GM18868 (cell line): ENCODE results near the gene CA4.

Source experiments
- ATAC-seq: cut with Tn5 transposase; IDR thresholded peaks from one replicate; pipeline ENCODE4 v1.9.1; 2021; ENCODE audit warnings: mild to moderate bottlenecking, moderate library complexity; ENCODE audit not compliant: unreplicated experiment

Gene CA4

GRCh38 chr17:60154616-60155426 lies 5.0 kb downstream of the CA4 start:
- ATAC-seq: no peak

DNA sequence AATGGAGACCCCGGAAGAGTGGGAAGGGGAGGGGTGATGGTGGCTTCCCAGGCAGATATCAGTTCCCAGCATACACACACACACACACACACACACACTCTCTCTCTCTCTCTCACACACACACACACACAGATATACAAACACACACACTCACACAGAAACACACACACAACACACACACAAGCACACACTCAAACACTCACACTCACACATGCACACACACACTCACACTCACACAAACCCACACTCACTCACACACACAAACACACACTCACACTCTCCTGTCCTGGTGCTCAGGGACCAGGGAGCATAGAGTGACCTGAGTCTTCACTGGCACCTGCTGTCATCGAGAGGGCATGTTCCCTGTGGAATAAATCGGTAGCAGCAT lies 5.6 kb downstream of the CA4 start:
- ATAC-seq: no peak

GRCh38 chr17:60155815-60156214 lies 6.0 kb downstream of the CA4 start:
- no peak for ATAC-seq

DNA sequence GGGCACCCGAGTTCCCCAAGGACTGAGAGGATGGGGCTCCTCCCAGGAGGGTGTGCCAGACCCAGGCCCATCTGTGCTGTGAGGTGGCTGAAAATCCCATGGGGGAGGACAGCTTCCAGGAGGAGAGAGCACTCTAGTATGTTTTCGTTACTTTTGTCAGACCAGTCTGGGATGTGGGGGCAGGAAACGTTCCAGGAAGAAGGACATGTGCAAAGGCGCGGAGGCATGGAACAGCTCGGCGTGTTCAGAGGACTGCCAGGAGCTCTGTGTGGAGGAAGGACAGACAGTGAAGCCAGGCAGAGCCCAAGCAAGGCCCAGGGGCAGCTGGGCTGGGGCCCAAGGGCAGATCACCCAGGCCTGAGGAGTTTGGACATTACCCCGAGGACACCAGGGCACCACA lies 7.0 kb downstream of the CA4 start:
- no peak for ATAC-seq

DNA sequence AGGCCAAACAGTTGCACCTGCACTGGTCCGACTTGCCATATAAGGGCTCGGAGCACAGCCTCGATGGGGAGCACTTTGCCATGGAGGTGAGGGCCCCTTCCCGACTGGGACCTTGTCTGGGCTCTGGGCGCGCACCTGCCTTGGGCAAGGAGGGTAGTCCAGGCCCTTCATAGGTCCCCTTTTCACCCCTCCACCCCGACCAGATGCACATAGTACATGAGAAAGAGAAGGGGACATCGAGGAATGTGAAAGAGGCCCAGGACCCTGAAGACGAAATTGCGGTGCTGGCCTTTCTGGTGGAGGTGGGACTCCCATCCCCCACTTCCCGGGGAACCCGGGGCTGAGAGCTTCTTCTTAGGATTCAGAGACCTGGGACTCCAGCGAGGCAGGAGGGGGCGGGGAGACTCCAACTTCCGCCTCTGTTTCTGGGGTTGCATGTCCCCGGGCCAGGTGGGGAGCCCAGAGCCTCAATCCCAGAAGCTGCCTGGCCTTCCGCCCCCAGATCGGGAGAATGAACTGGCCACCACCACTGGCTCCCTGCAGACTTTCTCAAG lies 7.8 kb downstream of the CA4 start:
- ATAC-seq: no peak

- ATAC-seq: no peak
Observed at GRCh38 chr17:60158751-60159478, 9.1 kb downstream of the CA4 start.

DNA sequence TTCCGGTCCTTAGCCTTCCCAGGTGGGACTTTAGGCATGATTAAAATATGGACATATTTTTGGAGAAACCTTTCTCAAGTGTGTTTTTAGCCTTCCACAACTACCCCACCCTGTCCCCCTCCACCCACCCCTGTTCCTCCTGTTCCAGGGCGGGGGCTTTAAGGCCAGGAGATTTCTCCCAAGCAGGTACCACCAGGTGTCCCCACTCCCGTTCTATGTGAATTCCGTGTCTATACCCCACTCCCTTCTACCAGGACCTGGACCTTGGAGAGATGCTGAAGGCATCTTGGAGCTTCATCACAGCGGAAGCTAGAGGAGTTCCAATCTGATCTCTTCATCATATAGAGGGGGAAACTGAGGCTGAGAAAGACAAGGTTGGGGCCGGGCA lies 9.7 kb downstream of the CA4 start:
- ATAC-seq: no peak

DNA sequence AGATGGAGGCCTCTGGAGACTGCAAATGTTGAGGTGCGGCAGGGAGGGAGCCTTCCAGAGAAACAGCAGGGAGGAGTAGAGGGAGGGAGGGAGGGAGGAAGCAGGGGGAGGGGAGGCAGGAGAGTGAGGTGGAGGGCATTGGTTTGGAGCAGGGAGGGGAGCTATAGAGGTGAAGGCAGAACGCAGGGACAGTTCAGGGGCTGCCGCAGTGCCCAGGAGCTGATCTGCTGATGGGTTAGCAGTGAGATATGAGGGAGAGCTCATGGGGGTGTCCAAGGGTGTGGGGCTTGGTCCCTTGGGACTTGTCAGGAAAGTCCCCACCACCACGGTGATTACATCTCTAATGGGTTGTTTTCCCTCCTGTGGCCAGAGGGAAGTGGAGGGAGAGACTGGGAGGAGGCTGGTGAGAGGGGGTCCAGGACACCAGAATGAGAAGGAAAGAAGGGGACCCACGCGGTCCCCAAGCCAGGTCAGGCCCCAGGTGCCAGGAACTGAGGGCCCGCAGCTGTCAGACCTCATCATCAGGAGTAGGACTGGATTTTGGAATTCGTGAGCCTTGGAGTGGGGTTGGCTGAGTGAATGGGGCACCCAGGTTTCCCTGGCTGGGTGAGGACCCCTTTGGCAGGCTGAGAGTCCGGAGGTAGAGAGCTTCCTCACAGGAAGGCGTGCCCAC lies 11.2 kb downstream of the CA4 start:
- ATAC-seq: no peak

- no peak for ATAC-seq
Observed at GRCh38 chr17:60161598-60162330, 12.0 kb downstream of the CA4 start.

DNA sequence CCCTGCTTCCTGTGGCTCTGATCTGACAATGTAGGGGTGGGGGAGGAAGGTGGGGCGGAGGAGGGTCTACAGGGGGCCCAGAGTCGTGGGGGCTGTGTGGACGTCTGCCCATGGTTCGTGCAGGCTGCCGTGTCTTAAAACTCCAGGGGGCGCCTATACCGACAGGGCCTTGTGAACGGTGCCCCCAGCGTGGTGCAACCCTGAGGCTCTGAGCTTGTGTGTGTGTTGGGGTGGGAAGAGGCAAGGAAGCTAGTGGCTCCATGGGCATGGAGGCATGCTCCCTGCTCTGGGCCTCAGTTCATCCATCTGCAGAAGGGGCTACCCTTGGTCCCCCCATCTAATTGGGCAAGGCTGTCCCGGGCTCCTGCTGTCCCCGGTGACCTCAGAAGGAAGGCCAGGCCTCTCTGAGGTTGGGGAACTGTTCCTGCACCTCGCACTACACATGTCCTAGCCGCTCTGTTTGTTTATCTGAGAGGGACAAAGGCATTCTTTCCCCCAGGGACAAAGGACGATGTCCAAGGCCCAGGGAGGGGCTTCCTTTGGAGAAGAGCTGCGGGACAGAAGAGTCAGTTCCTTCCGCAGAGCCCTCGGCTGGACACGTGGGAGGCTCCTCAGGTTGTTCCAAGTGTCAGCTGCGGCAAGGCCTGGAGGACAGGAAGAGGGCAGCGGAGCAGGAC lies 13.5 kb downstream of the CA4 start:
- no peak for ATAC-seq

GRCh38 chr17:60164164-60164563 lies 14.4 kb downstream of the CA4 start:
- ATAC-seq: no peak

DNA sequence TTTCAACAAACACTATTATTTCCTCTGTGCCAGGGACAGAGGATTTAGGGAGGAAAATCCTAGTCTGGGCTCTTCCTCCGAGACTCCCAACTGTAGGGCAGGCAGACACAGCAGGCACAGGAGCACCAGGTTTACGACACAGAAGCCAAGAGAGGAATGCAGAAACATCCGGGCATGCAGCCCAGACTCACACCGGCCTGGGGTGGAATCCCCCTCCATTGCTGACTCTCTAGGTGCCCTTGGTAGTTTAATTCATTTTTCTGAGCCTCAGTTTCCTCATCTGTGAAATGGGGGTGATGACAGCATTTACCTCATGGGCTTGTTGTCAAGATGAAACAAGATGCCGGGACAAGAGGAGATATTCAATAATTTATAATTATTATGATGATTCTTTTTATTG lies 14.9 kb downstream of the CA4 start:
- no peak for ATAC-seq

DNA sequence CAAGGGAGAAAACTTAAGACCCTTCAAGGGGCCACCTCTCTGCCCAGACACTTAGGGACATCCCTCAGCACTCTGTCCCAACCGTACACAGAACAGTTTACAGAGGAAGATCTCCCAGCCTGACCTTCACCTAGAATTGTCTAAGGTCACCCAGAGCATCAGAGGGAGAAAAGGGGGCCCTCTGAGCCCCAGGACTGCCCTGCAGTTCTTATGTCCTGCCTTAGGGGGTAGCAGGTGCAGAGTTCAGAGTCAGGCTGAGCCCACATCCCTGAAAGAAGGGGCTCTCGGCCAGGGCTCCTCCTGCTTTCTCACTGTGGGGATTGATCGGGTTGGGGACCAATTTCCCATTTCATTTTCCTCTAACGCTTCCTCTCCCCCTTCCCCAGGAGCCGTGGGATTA lies 15.4 kb downstream of the CA4 start:
- ATAC-seq: no peak

DNA sequence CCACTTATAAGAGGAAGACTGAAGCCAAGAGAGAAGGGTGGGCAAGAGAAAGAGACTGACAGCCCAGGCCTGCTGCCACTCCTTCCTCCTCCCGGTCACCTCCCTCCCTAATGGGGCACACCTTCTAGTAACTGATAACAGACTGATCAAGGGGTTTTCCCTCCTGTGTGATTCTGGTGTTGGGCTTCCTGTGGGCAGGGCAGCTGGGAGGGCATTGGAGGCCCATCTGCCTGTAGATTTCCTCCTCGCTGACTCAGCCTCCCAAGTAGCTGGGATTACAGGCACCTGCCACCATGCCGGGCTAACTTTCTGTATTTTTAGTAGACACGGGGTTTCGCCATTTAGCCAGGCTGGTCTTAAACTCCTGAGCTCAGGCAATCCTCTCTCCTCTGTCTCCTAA lies 16.2 kb downstream of the CA4 start:
- ATAC-seq: no peak

- ATAC-seq: no peak
Observed at GRCh38 chr17:60167065-60167741, 17.4 kb downstream of the CA4 start.

GRCh38 chr17:60168654-60169053 lies 18.9 kb downstream of the CA4 start:
- no peak for ATAC-seq

GRCh38 chr17:60169921-60170817 lies 20.4 kb downstream of the CA4 start:
- no peak for ATAC-seq

DNA sequence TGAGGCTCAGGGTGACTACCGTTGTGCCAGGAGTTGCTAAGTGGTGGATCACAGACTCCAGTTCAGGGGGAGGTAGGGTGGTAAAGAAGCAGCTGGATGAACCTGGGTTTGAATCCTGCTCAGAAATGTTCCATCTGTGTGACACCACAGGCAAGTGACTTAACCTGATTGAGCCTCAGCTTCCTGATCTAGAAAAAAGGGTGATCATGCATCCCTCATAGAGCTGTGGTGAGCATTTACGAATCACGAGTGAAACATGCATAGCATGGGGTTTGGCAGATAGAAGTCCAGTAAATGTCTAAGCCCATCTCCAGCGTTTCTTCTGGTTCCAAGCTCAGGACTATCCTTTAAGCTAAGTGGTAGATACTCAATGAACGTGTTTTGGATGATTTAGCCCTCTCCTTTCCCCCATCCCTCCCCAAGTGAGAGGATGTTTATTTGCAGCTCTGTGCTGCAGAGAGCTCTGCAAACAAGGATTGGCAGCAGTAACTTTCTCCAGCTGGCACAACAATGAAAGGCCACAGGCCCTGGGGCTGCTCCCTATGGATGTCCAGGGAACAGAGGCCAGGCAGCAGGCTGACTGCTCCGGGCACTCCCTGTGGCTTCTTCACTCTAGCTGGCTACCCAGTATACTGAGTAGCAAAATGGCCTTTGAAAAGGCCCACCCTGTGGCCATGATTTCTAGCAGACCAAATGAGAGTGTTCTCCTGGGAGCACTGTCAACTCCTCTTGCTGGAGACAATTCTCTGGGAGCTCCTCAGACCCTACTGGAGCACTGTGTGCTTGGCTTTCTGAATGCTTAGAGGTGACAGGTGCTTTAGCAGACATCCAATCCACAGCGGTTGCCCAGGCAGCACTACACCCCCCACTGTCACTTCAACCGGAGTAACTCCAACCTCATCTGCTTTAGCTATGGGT lies 21.3 kb downstream of the CA4 start:
- ATAC-seq: no peak
